H1 (cell line): ENCODE measurements around the gene NOXO1. TPM values are rescaled to one million over a fixed set of nuclear protein-coding genes. Genes with fewer than 3 reads are reported as not detected.

Source experiments
- ASH2L ChIP-seq: fragments of 200-600, 300-600 bp; sonication (generic); IDR thresholded peaks from one replicate; pipeline ENCODE4 v1.7.1; 2017; ENCODE audit warnings: low read length
- HDAC2 ChIP-seq, 2 experiments: fragments of 300-600 bp in 1 of 2; sonication (generic) in 1 of 2; IDR thresholded peaks; 2 replicates each; pipeline ENCODE4 v1.6.1; 2011 to 2012; ENCODE audit warnings: low read depth in 2 of 2, low read length in 2 of 2, mild to moderate bottlenecking in 2 of 2, moderate library complexity in 2 of 2, borderline replicate concordance in 1 of 2, inconsistent platforms in 1 of 2
- PHF8 ChIP-seq: fragments of 200-600 bp; sonication (generic); conservative IDR thresholded peaks from 2 replicates; pipeline ENCODE4 v1.7.1; 2012; ENCODE audit warnings: low read depth, mild to moderate bottlenecking, inconsistent platforms, low read length, moderate library complexity
- polyA plus RNA-seq, 7 experiments: library from polyadenylated mRNA; depleted of rRNA in 3 of 7; stranded (reverse) in 5 of 7; unstranded in 2 of 7; fragments of >200 nt in 5 of 7; fragments of 200-250 nt in 2 of 7; gene quantifications; 1 replicate in 5 of 7; 2 replicates in 1 of 7; 4 replicates in 1 of 7; pipeline versions ENCODE4 v1.2.1 to v1.2.3, GENCODE V29; 2011 to 2013; ENCODE audit warnings: missing spikeins in 2 of 7, mixed read lengths in 2 of 7
- total RNA-seq: library from RNA; stranded (reverse); fragmentation: NEBNext Ultra II Directional; extraction: Animal tissue kit (Norgen Biotek cat#: 25700); gene quantifications from 2 replicates; pipeline ENCODE4 v1.2.1, GENCODE V29; 2021

The NOXO1 gene
- total and polyA plus RNA-seq, 2 of the 8 experiments (the other 6 are each of a cell fraction or from before 2014, with no cell fraction given): 1.3 to 2.5 TPM

DNA sequence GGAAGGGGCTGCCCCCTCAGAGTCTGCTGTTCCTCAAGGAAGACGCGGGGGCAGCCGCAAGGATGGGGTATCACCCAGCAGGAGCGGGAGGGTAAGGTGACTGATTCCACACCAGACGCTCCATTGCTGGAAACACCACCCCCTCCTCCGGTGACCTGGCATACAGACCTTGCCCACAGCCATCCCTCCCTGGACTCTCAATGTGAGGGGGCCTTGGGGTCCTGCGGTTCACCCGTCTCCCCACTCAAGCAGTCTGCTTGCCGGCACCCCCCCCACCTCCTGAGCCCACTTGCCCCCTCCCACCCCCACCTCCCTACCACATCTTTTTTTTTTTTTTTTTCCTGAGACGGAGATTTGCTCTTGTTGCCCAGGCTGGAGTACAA, 50.9 kb downstream of the NOXO1 start (continued):
- TF ChIP-seq ASH2L: no peak
- TF ChIP-seq PHF8: no peak
- no peak for TF ChIP-seq HDAC2 (IDR thresholded peaks at IDR 0.05; ENCODE audit: borderline replicate concordance in 1 of 2, low read depth in 2 of 2, low read length in 2 of 2)
